PC-9 (cell line): Measurements from ENCODE around the gene RBFOX1. TPM values are rescaled to one million over a fixed set of nuclear protein-coding genes. Genes with fewer than 3 reads are reported as not detected.
"Not testable (repeated sequence)": the region's sequence is repeated elsewhere in the genome, so short reads cannot be mapped to it uniquely, and the experiment has no call there.

ENCODE experiments used
- BruUV-seq: library from RNA; stranded (reverse); fragments of 400-500 nt; replicated peaks from 2 replicates; lab custom pipeline; 2021; lab: Mats Ljungman, UMichigan
- CTCF ChIA-PET: fragments of 300-600 bp; sonication (Branson Sonifier 250); formaldehyde crosslinking; loops from one replicate; lab custom pipeline; 2022; ENCODE audit warnings: antibody characterized with exemption; lab: Charles Lee
- POLR2A ChIA-PET: fragments of 300-600 bp; sonication (Branson Sonifier 250); formaldehyde crosslinking; loops from one replicate; lab custom pipeline; 2022; ENCODE audit warnings: antibody characterized with exemption; ENCODE audit not compliant: unreplicated experiment; lab: Charles Lee
- DNase-seq, 2 experiments: peaks; one replicate each; pipeline versions ENCODE4 v3.0.0 to v3.0.0-alpha.2; 2015 to 2022; ENCODE audit warnings: mixed read lengths in 1 of 2
- H2AFZ ChIP-seq: fragments of 200-600 bp; sonication (generic); 2 replicates; pipeline ENCODE4 v1.8.1; 2017; ENCODE audit warnings: antibody characterized with exemption
- H3F3A ChIP-seq: fragments of 200-600 bp; sonication (generic); 2 replicates; pipeline ENCODE4 v1.8.1; 2017; ENCODE audit warnings: antibody characterized with exemption, mild to moderate bottlenecking, low read depth; ENCODE audit not compliant: insufficient read depth
- H3K27ac ChIP-seq: fragments of 200-600 bp; sonication (generic); 2 replicates; pipeline ENCODE4 v1.6.1; 2016; ENCODE audit warnings: mixed run types
- H3K27me3 ChIP-seq: fragments of 200-600 bp; sonication (generic); 2 replicates; pipeline ENCODE4 v1.6.1; 2016; ENCODE audit warnings: low read depth, mixed run types; ENCODE audit not compliant: insufficient read depth
- H3K36me3 ChIP-seq: fragments of 200-600 bp; sonication (generic); 2 replicates; pipeline ENCODE4 v1.6.1; 2016; ENCODE audit warnings: low read depth, mixed run types
- H3K4me1 ChIP-seq: fragments of 200-600 bp; sonication (generic); replicated peaks from 2 replicates; pipeline ENCODE4 v1.6.1; 2016; ENCODE audit warnings: mixed run types; ENCODE audit not compliant: insufficient read depth
- H3K4me2 ChIP-seq: fragments of 200-600 bp; sonication (generic); 2 replicates; pipeline ENCODE4 v1.6.1; 2017; ENCODE audit warnings: mixed run types
- H3K4me3 ChIP-seq: fragments of 200-600 bp; sonication (generic); 2 replicates; pipeline ENCODE4 v1.6.1; 2016; ENCODE audit warnings: mixed run types
- H3K79me2 ChIP-seq: fragments of 200-600 bp; sonication (generic); 2 replicates; pipeline ENCODE4 v1.6.1; 2017; ENCODE audit warnings: low read depth, mixed run types
- H3K9me2 ChIP-seq: fragments of 200-600 bp; sonication (generic); 2 replicates; pipeline ENCODE4 v1.8.1; 2017; ENCODE audit warnings: mild to moderate bottlenecking; ENCODE audit not compliant: insufficient read depth
- H3K9me3 ChIP-seq: fragments of 200-600 bp; sonication (generic); 2 replicates; pipeline ENCODE4 v1.8.1; 2016; ENCODE audit warnings: low read depth; ENCODE audit not compliant: insufficient read depth
- H4K20me1 ChIP-seq: fragments of 200-600 bp; sonication (generic); 2 replicates; pipeline ENCODE4 v1.8.1; 2017; ENCODE audit not compliant: insufficient read depth
- EZH2 ChIP-seq: fragments of 200-600 bp; sonication (generic); IDR thresholded peaks from 2 replicates; pipeline ENCODE4 v1.8.0; 2017; ENCODE audit warnings: antibody characterized with exemption, low read depth
- intact Hi-C: fragments of 100-400 bp; cut with micrococcal nuclease; formaldehyde crosslinking; loops from one replicate; pipeline ENCODE4 v1.10.0; 2022; ENCODE audit not compliant: unreplicated experiment
- total RNA-seq: library from RNA; stranded (reverse); gene quantifications from 2 replicates; pipeline ENCODE4 v1.2.3, GENCODE V29; 2021
- TF ChIP-seq, protein P1 (sequence below): fragments of 200-600 bp; sonication (generic); conservative IDR thresholded peaks from 2 replicates; pipeline ENCODE4 v1.6.1; 2017; ENCODE audit warnings: mixed run types, antibody characterized with exemption, mild to moderate bottlenecking, moderate library complexity

RBFOX1 gene
- total RNA-seq, 1 experiment from 2014 or later: not detected

DNA sequence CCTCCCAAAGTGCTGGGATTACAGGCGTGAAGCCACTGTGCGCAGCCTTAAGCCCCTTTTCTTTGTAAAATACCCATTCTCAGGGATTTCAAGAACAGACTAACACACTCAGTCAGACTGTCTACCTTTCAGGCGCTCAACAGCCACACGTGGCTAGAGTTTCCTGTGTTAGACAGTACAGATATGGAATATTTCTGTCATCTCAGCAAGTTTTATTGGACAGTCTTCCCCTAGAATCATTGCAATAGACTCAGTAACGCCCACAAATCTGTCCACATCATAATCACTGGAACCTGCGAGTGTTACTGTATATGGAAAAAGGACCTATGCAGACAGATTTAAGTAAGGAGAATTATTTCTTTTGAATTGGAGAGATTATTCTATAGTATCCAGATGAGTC is 160.5 kb downstream of the RBFOX1 start:
- CTCF ChIA-PET: no interaction called here
- POLR2A ChIA-PET: no interaction called here
- intact Hi-C loops: no loop called here

DNA sequence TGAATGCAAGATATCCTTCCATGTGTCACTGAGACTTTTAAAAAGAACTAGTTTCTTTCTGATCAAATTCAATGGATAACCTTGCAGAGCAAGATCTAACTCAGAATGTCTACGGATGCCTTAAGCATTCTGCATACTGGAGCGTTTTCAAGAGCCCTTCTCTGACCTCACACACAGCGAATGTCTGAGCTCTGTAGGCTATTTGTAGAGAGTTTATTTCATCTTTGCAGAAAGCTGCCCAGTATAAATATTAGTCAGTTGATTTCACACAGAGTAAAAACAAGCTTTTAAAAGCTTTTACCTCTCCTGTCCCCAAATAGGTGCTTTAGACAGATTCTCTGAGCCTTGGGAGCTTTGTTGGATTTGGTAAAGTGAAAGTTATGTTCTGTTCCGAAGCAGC is 165.0 kb downstream of the RBFOX1 start:
- no peak for TF ChIP-seq EZH2
- TF ChIP-seq, protein P1, sequence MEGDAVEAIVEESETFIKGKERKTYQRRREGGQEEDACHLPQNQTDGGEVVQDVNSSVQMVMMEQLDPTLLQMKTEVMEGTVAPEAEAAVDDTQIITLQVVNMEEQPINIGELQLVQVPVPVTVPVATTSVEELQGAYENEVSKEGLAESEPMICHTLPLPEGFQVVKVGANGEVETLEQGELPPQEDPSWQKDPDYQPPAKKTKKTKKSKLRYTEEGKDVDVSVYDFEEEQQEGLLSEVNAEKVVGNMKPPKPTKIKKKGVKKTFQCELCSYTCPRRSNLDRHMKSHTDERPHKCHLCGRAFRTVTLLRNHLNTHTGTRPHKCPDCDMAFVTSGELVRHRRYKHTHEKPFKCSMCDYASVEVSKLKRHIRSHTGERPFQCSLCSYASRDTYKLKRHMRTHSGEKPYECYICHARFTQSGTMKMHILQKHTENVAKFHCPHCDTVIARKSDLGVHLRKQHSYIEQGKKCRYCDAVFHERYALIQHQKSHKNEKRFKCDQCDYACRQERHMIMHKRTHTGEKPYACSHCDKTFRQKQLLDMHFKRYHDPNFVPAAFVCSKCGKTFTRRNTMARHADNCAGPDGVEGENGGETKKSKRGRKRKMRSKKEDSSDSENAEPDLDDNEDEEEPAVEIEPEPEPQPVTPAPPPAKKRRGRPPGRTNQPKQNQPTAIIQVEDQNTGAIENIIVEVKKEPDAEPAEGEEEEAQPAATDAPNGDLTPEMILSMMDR: no peak
- Histone ChIP-seq H3K9me3 (no peaks in the 10 kb centered on the region), H3F3A (no peaks in the 10 kb centered on the region), H3K79me2 (no peaks in the 10 kb centered on the region), H4K20me1 (no peaks in the 10 kb centered on the region), H3K27ac (no peak overlapping the region), H3K4me1 (no peaks in the 10 kb centered on the region), H3K27me3 (no peaks in the 10 kb centered on the region), H3K9me2 (no peaks in the 10 kb centered on the region), H3K4me3 (no peak overlapping the region), H2AFZ (no peak overlapping the region), H3K36me3 (no peaks in the 10 kb centered on the region), H3K4me2 (no peak overlapping the region)
- DNase-seq: no peak
- CTCF ChIA-PET: no interaction called here
- no TSS peak for BruUV-seq
- intact Hi-C loops: no loop called here
- POLR2A ChIA-PET: no interaction called here

More for the DNA sequence above, 160.5 kb downstream of the RBFOX1 start:
- Histone ChIP-seq H3K27ac (no peak overlapping the region), H3K4me2 (no peak overlapping the region), H3K9me2 (no peaks in the 10 kb centered on the region; the same call in 1 of the 2 replicates), H3K4me1 (no peaks in the 10 kb centered on the region), H3K4me3 (no peak overlapping the region), H3K79me2 (no peaks in the 10 kb centered on the region), H4K20me1 (no peaks in the 10 kb centered on the region), H2AFZ (no peak overlapping the region), H3K27me3 (no peaks in the 10 kb centered on the region), H3K36me3 (no peaks in the 10 kb centered on the region), H3K9me3 (no peaks in the 10 kb centered on the region), H3F3A (no peaks in the 10 kb centered on the region)
- no peak for TF ChIP-seq EZH2
- TF ChIP-seq, protein P1: no peak
- no peak for DNase-seq
- BruUV-seq: no TSS peak

DNA sequence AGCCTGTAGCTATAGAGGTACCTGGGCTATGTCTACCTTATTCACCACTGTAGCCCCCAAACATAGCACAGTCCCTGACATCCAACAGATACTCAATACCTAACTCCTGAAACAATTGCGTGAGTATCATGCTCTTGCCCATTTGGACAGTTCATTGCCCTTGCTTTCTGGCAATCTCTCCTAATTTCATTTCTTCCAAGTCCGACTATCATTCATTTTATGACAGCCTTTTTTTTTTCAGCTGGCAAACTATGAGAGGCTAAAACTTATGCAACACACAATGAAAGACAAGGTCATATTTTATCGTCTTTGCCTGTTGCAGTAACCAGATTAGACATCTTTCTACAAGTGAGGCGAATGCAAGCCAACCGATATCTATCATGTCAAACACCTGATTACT is 169.2 kb downstream of the RBFOX1 start:
- Histone ChIP-seq H3K4me1 (no peaks in the 10 kb centered on the region), H3F3A (no peaks in the 10 kb centered on the region), H3K79me2 (no peaks in the 10 kb centered on the region), H4K20me1 (no peaks in the 10 kb centered on the region), H3K9me2 (no peaks in the 10 kb centered on the region), H3K9me3 (no peaks in the 10 kb centered on the region), H3K27ac (no peak overlapping the region), H3K4me2 (no peak overlapping the region), H2AFZ (no peak overlapping the region), H3K36me3 (no peaks in the 10 kb centered on the region), H3K27me3 (no peaks in the 10 kb centered on the region), H3K4me3 (no peak overlapping the region)
- no TSS peak for BruUV-seq
- ChIA-PET POLR2A (no interaction called here), CTCF (no interaction called here)
- TF ChIP-seq, protein P1: no peak
- TF ChIP-seq EZH2: no peak
- DNase-seq: no peak
- intact Hi-C loops: no loop called here

DNA sequence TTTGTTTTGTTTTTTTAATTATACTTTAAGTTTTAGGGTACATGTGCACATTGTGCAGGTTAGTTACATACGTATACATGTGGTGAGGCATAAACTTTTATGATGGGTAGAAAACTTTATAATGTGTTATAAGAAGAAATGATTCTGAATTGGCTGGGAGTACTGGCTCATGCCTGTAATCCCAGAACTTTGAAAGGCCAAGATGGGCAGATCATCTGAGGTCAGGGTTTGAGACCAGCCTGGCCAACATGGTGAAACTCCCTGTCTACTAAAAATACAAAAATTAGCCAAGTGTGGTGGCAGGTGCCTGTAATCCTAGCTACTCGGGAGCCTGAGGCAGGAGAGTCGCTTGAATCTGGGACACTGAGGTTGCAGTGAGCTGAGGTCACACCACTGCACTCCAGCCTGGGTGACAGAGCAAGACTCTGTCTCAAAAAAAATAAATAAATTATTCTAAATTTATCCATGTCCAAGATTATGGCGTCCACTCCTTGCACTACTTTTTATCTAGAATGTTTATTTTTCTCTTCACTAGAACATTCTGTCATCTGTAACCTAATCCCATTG is 170.0 kb downstream of the RBFOX1 start:
- H3K4me3 ChIP-seq, H3K79me2 ChIP-seq, H3K9me3 ChIP-seq, H3K9me2 ChIP-seq, intact Hi-C loops, BruUV-seq, DNase-seq, H2AFZ ChIP-seq, POLR2A ChIA-PET, H3K27ac ChIP-seq, CTCF ChIA-PET, H3F3A ChIP-seq, H3K4me1 ChIP-seq, H3K4me2 ChIP-seq, H4K20me1 ChIP-seq, H3K36me3 ChIP-seq, H3K27me3 ChIP-seq: not testable (repeated sequence)
